Liver (tissue), 9 donors: ENCODE data around the gene LNX2. TPM values are rescaled to one million over a fixed set of nuclear protein-coding genes. Genes with fewer than 3 reads are reported as not detected.

Source experiments
- DNase-seq: peaks from one replicate; pipeline ENCODE4 v3.0.0-alpha.2; 2017; ENCODE audit warnings: low spot score
- H3K27ac ChIP-seq, 2 donors: one replicate each; pipeline ENCODE4 v1.7.0; 2013; ENCODE audit warnings: inconsistent platforms in 2 of 2, low read length in 2 of 2, control low read depth in 1 of 2, low read depth in 1 of 2, mild to moderate bottlenecking in 1 of 2
- H3K27me3 ChIP-seq, 4 donors: one replicate each; pipeline versions ENCODE4 v1.6.1 to v1.7.0; 2013; ENCODE audit warnings: low read length in 3 of 4, inconsistent platforms in 1 of 4, mild to moderate bottlenecking in 1 of 4, moderate library complexity in 1 of 4; ENCODE audit not compliant: control insufficient read depth in 4 of 4, insufficient read depth in 4 of 4
- H3K36me3 ChIP-seq, 4 donors: one replicate each; pipeline versions ENCODE4 v1.6.1 to v1.7.0; 2013; ENCODE audit warnings: low read length in 3 of 4, mild to moderate bottlenecking in 3 of 4, low read depth in 1 of 4, moderate library complexity in 1 of 4; ENCODE audit not compliant: control insufficient read depth in 4 of 4, insufficient read depth in 3 of 4
- H3K4me1 ChIP-seq, 4 donors: one replicate each; pipeline versions ENCODE4 v1.6.1 to v1.7.0; 2013; ENCODE audit warnings: low read length in 3 of 4, mild to moderate bottlenecking in 3 of 4, moderate library complexity in 1 of 4; ENCODE audit not compliant: control insufficient read depth in 4 of 4, insufficient read depth in 4 of 4
- H3K4me3 ChIP-seq, 3 donors: one replicate each; pipeline versions ENCODE4 v1.6.1 to v1.7.0; 2013; ENCODE audit warnings: low read length in 3 of 3, control low read depth in 1 of 3, low read depth in 1 of 3, mild to moderate bottlenecking in 1 of 3
- H3K9ac ChIP-seq, 2 donors: one replicate each; pipeline ENCODE4 v1.7.0; 2013; ENCODE audit warnings: low read length in 2 of 2, mild to moderate bottlenecking in 2 of 2, moderate library complexity in 2 of 2, control low read depth in 1 of 2, low read depth in 1 of 2
- H3K9me3 ChIP-seq, 4 donors: one replicate each; pipeline versions ENCODE4 v1.6.1 to v1.7.0; 2013; ENCODE audit warnings: low read length in 3 of 4; ENCODE audit not compliant: control insufficient read depth in 4 of 4
- EGR1 ChIP-seq, 2 donors: IDR thresholded peaks; 2 replicates each; pipeline ENCODE4 v1.6.1; 2016 to 2018; ENCODE audit warnings: antibody characterized with exemption in 2 of 2, low read depth in 2 of 2
- FOXA1 ChIP-seq: IDR thresholded peaks from 2 replicates; pipeline ENCODE4 v1.6.1; 2016; ENCODE audit warnings: antibody characterized with exemption
- FOXA2 ChIP-seq: IDR thresholded peaks from 2 replicates; pipeline ENCODE4 v1.6.1; 2016; ENCODE audit warnings: antibody characterized with exemption
- GABPA ChIP-seq, 2 donors: IDR thresholded peaks in 1 of 2; conservative IDR thresholded peaks in 1 of 2; 2 replicates each; pipeline ENCODE4 v1.6.1; 2016; ENCODE audit warnings: antibody characterized with exemption in 2 of 2, mild to moderate bottlenecking in 1 of 2, moderate library complexity in 1 of 2
- HNF4A ChIP-seq, 2 donors: conservative IDR thresholded peaks; 2 replicates each; pipeline ENCODE4 v1.6.1; 2016; ENCODE audit warnings: antibody characterized with exemption in 2 of 2, mild to moderate bottlenecking in 2 of 2
- JUND ChIP-seq, 2 donors: IDR thresholded peaks; 2 replicates each; pipeline ENCODE4 v1.6.1; 2016; ENCODE audit warnings: antibody characterized with exemption in 2 of 2
- NR2F2 ChIP-seq: IDR thresholded peaks from 2 replicates; pipeline ENCODE4 v1.6.1; 2016; ENCODE audit warnings: antibody characterized with exemption
- SP1 ChIP-seq: IDR thresholded peaks from 2 replicates; pipeline ENCODE4 v1.6.1; 2018; ENCODE audit warnings: antibody characterized with exemption, mild to moderate bottlenecking
- TAF1 ChIP-seq: conservative IDR thresholded peaks from 2 replicates; pipeline ENCODE4 v1.6.1; 2016; ENCODE audit warnings: antibody characterized with exemption, mild to moderate bottlenecking
- YY1 ChIP-seq: IDR thresholded peaks from 2 replicates; pipeline ENCODE4 v1.6.1; 2016; ENCODE audit warnings: antibody characterized with exemption, mild to moderate bottlenecking
- WGBS: extraction: QIAGEN DNeasy Blood & Tissue Kit; methylation state at CpG from one replicate; pipeline ENCODE4 v1.1.7; 2013; 5-methylcytosine and 5-hydroxymethylcytosine counted together
- polyA plus RNA-seq, 2 donors: library from polyadenylated mRNA; stranded (reverse) in 1 of 2; unstranded in 1 of 2; fragments of 200-250 nt in 1 of 2; fragments of >200 nt in 1 of 2; fragmentation: Nextera tagmentation in 1 of 2; extraction: Ambion mirVana in 1 of 2; gene quantifications; one replicate each; pipeline versions ENCODE4 v1.2.1 to v1.2.3, GENCODE V29; 2013 to 2015
- total RNA-seq, 2 donors: library from RNA; depleted of rRNA; stranded (reverse); fragments of >200 nt; gene quantifications; one replicate each; pipeline ENCODE4 v1.2.3, GENCODE V29; 2014
- TF ChIP-seq, protein P1 (sequence below): fragments of 150-350 bp; IDR thresholded peaks from 2 replicates; pipeline ENCODE4 v1.5.1; 2017; ENCODE audit warnings: improper control_type of control experiment, low read depth, low read length; ENCODE audit not compliant: missing input control
- TF ChIP-seq, protein P2 (sequence below): IDR thresholded peaks from 2 replicates; pipeline ENCODE4 v1.6.1; 2016; ENCODE audit warnings: antibody characterized with exemption, mild to moderate bottlenecking
- TF ChIP-seq, protein P3 (sequence below): IDR thresholded peaks from 2 replicates; pipeline ENCODE4 v1.6.1; 2016; ENCODE audit warnings: antibody characterized with exemption
- TF ChIP-seq, protein P4 (sequence below): IDR thresholded peaks from 2 replicates; pipeline ENCODE4 v1.6.1; 2016; ENCODE audit warnings: antibody characterized with exemption
- TF ChIP-seq, protein P5 (sequence below): IDR thresholded peaks from 2 replicates; pipeline ENCODE4 v1.6.1; 2016; ENCODE audit warnings: antibody characterized with exemption
- donor health status: healthy.
- donor health status: healthy.
- donor health status: healthy.
- donor health status: healthy.
- donor health status: healthy.

The LNX2 gene
- total and polyA plus RNA-seq, 4 donors, result 6.2 to 25.9 (median 13.3) TPM

DNA sequence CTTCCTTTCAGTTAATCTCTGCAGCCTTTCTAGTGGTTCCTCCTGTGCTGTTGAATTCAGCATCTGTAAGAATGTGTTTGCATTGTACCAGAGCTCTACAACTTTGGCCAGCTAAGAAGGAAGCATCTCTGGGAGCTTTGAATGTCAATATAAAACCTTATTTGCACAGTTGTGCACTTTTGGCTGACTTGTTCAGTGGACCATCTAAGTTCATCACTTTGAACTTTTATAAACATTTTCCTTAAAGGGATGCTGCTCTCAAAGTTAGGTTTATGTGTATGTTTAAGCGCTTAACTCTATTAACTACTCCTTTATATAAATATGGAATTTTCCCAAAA lies 16.9 kb upstream of the LNX2 start:
- Histone ChIP-seq H3K27ac (no peak overlapping the region), H3K9me3 (no peaks in the 10 kb centered on the region), H3K36me3 (no peaks in the 10 kb centered on the region), H3K4me1 (peaks cover 1 to 15% (median 7%) of the 10 kb centered on the region in 4 donors), H3K9ac (no peak overlapping the region), H3K4me3 (no peak overlapping the region), H3K27me3 (no peaks in the 10 kb centered on the region)
- no peak for TF ChIP-seq FOXA2
- no peak for TF ChIP-seq TAF1
- TF ChIP-seq, protein P1, sequence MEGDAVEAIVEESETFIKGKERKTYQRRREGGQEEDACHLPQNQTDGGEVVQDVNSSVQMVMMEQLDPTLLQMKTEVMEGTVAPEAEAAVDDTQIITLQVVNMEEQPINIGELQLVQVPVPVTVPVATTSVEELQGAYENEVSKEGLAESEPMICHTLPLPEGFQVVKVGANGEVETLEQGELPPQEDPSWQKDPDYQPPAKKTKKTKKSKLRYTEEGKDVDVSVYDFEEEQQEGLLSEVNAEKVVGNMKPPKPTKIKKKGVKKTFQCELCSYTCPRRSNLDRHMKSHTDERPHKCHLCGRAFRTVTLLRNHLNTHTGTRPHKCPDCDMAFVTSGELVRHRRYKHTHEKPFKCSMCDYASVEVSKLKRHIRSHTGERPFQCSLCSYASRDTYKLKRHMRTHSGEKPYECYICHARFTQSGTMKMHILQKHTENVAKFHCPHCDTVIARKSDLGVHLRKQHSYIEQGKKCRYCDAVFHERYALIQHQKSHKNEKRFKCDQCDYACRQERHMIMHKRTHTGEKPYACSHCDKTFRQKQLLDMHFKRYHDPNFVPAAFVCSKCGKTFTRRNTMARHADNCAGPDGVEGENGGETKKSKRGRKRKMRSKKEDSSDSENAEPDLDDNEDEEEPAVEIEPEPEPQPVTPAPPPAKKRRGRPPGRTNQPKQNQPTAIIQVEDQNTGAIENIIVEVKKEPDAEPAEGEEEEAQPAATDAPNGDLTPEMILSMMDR, result no peak
- TF ChIP-seq, protein P2, sequence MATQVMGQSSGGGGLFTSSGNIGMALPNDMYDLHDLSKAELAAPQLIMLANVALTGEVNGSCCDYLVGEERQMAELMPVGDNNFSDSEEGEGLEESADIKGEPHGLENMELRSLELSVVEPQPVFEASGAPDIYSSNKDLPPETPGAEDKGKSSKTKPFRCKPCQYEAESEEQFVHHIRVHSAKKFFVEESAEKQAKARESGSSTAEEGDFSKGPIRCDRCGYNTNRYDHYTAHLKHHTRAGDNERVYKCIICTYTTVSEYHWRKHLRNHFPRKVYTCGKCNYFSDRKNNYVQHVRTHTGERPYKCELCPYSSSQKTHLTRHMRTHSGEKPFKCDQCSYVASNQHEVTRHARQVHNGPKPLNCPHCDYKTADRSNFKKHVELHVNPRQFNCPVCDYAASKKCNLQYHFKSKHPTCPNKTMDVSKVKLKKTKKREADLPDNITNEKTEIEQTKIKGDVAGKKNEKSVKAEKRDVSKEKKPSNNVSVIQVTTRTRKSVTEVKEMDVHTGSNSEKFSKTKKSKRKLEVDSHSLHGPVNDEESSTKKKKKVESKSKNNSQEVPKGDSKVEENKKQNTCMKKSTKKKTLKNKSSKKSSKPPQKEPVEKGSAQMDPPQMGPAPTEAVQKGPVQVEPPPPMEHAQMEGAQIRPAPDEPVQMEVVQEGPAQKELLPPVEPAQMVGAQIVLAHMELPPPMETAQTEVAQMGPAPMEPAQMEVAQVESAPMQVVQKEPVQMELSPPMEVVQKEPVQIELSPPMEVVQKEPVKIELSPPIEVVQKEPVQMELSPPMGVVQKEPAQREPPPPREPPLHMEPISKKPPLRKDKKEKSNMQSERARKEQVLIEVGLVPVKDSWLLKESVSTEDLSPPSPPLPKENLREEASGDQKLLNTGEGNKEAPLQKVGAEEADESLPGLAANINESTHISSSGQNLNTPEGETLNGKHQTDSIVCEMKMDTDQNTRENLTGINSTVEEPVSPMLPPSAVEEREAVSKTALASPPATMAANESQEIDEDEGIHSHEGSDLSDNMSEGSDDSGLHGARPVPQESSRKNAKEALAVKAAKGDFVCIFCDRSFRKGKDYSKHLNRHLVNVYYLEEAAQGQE, result no peak
- TF ChIP-seq, protein P3, sequence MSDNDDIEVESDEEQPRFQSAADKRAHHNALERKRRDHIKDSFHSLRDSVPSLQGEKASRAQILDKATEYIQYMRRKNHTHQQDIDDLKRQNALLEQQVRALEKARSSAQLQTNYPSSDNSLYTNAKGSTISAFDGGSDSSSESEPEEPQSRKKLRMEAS, result no peak
- TF ChIP-seq FOXA1, result no peak
- TF ChIP-seq SP1, result no peak
- TF ChIP-seq HNF4A (conservative IDR thresholded peaks at IDR 0.05), result peak in 1 of 2 donors; percentile 10
- no peak for TF ChIP-seq JUND (IDR thresholded peaks at IDR 0.05)
- WGBS, result 99% methylated on average over 1 of the region's 1 CpG
- DNase-seq, result no peak

DNA sequence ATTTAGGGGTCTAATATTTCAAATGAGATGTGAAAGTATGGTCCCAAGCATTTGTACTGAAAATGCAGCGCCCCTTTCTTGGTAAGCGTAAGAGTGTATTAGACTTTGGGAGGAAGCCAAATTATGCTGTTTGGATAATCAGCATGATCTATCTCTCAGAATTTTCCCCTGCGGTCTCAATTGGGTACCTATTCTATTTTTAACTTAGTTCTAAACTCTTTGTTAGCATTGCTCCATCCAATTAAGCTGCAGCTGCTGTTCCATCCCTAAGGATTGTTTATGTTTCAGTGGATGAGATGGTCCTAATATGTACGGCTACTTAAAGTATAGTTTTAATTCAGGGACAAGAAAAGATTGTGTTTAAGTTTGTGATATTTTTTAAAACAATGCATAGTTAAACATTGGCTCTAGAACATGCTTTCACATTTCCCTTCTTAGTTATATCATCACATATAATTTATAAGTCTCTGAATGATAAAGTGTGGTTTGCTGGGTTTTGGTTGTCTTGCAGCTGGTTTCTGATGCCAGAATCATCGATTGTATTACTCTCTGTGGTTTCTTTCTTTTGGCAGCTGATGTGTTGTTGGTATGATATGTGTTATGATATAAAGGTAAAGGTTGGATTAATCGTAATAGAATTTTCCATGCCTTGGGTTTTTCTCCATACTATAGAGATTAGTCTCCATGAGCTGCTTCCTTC lies 16.4 kb upstream of the LNX2 start:
- TF ChIP-seq, protein P4, sequence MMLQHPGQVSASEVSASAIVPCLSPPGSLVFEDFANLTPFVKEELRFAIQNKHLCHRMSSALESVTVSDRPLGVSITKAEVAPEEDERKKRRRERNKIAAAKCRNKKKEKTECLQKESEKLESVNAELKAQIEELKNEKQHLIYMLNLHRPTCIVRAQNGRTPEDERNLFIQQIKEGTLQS, result no peak
- TF ChIP-seq, protein P1, result no peak
- no peak for TF ChIP-seq HNF4A (conservative IDR thresholded peaks at IDR 0.05)
- TF ChIP-seq FOXA1, result no peak
- TF ChIP-seq NR2F2, result no peak
- TF ChIP-seq, protein P2, result no peak
- TF ChIP-seq EGR1 (IDR thresholded peaks at IDR 0.05; ENCODE audit: low read depth in 2 of 2), result no peak
- no peak for TF ChIP-seq TAF1
- no peak for TF ChIP-seq JUND (IDR thresholded peaks at IDR 0.05)
- TF ChIP-seq, protein P5, sequence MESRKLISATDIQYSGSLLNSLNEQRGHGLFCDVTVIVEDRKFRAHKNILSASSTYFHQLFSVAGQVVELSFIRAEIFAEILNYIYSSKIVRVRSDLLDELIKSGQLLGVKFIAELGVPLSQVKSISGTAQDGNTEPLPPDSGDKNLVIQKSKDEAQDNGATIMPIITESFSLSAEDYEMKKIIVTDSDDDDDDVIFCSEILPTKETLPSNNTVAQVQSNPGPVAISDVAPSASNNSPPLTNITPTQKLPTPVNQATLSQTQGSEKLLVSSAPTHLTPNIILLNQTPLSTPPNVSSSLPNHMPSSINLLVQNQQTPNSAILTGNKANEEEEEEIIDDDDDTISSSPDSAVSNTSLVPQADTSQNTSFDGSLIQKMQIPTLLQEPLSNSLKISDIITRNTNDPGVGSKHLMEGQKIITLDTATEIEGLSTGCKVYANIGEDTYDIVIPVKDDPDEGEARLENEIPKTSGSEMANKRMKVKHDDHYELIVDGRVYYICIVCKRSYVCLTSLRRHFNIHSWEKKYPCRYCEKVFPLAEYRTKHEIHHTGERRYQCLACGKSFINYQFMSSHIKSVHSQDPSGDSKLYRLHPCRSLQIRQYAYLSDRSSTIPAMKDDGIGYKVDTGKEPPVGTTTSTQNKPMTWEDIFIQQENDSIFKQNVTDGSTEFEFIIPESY, result no peak
- no peak for TF ChIP-seq FOXA2
- TF ChIP-seq, protein P3, result no peak
- TF ChIP-seq YY1, result no peak
- no peak for TF ChIP-seq GABPA (IDR thresholded peaks at IDR 0.05 in 1 of 2, conservative IDR thresholded peaks at IDR 0.05 in 1 of 2)
- no peak for TF ChIP-seq SP1
- H3K4me1 ChIP-seq, result peaks cover 1 to 11% (median 2%) of the 10 kb centered on the region in 4 donors
- no peak overlapping the region for H3K9ac ChIP-seq
- WGBS, result 81% methylated on average over 6 of the region's 6 CpGs
- no peak overlapping the region for H3K27ac ChIP-seq
- H3K4me3 ChIP-seq, result no peak overlapping the region
- no peaks in the 10 kb centered on the region for H3K9me3 ChIP-seq
- H3K36me3 ChIP-seq, result no peaks in the 10 kb centered on the region
- no peaks in the 10 kb centered on the region for H3K27me3 ChIP-seq
- no peak for DNase-seq
